Body of pancreas (tissue), 4 donors: Measurements from ENCODE around the gene NBAS.

Experiments
- CTCF ChIP-seq, 7 experiments: fragments of 450-650 bp in 4 of 7; fragments of 200-600 bp in 3 of 7; sonication (generic) in 3 of 7; IDR thresholded peaks; one replicate each; pipeline ENCODE4 v1.5.1; 2016 to 2019; ENCODE audit warnings: antibody characterized with exemption in 7 of 7
- POLR2A ChIP-seq, 3 donors: fragments of 450-650 bp; IDR thresholded peaks; one replicate each; pipeline ENCODE4 v1.6.1; 2016; ENCODE audit warnings: antibody characterized with exemption in 3 of 3, mild to moderate bottlenecking in 2 of 3

- TF ChIP-seq CTCF (IDR thresholded peaks at IDR 0.05) (no peak), POLR2A (IDR thresholded peaks at IDR 0.05) (no peak)
Observed at GRCh38 chr2:15354596-15355366, 206.4 kb downstream of the NBAS start.
